GM19035 (cell line): ENCODE measurements around the gene RCHY1.
"Not testable (repeated sequence)": the region's sequence is repeated elsewhere in the genome, so short reads cannot be mapped to it uniquely, and the experiment has no call there.

ENCODE experiments used
- ATAC-seq: cut with Tn5 transposase; IDR thresholded peaks from one replicate; pipeline ENCODE4 v1.9.1; 2021; ENCODE audit not compliant: unreplicated experiment

The RCHY1 gene

GRCh38 chr4:75516144-75516543 is 1.9 kb upstream of the RCHY1 start:
- ATAC-seq, result no peak

- ATAC-seq, result peak; percentile 2
These were observed 878 bp upstream of the RCHY1 start for GRCh38 chr4:75514949-75515612.

- ATAC-seq, result peak; percentile 1
These were observed 575 bp downstream of the RCHY1 start for GRCh38 chr4:75513526-75514130.

GRCh38 chr4:75512386-75513211 is 1.6 kb downstream of the RCHY1 start:
- ATAC-seq, result no peak

GRCh38 chr4:75511841-75512240 is 2.4 kb downstream of the RCHY1 start:
- ATAC-seq, result no peak

GRCh38 chr4:75509592-75509991 is 4.6 kb downstream of the RCHY1 start:
- not testable (repeated sequence) for ATAC-seq

GRCh38 chr4:75505630-75506029 is 8.6 kb downstream of the RCHY1 start:
- ATAC-seq, result no peak

- no peak for ATAC-seq
These were observed 11.5 kb downstream of the RCHY1 start for GRCh38 chr4:75502671-75503070.

GRCh38 chr4:75499900-75500299 is 14.3 kb downstream of the RCHY1 start:
- no peak for ATAC-seq

GRCh38 chr4:75498041-75498440 is 16.2 kb downstream of the RCHY1 start:
- no peak for ATAC-seq

GRCh38 chr4:75497133-75497532 is 17.1 kb downstream of the RCHY1 start:
- no peak for ATAC-seq

GRCh38 chr4:75496406-75496805 is 17.8 kb downstream of the RCHY1 start:
- no peak for ATAC-seq

GRCh38 chr4:75495476-75495875 is 18.7 kb downstream of the RCHY1 start:
- no peak for ATAC-seq

- no peak for ATAC-seq
These were observed 19.6 kb downstream of the RCHY1 start for GRCh38 chr4:75494563-75494962.

- no peak for ATAC-seq
These were observed 24.0 kb downstream of the RCHY1 start for GRCh38 chr4:75490155-75490554.

- ATAC-seq, result no peak
These were observed 30.0 kb downstream of the RCHY1 start for GRCh38 chr4:75484190-75484589.

GRCh38 chr4:75477201-75477600 is 37.0 kb downstream of the RCHY1 start:
- no peak for ATAC-seq

GRCh38 chr4:75470738-75471137 is 43.5 kb downstream of the RCHY1 start:
- ATAC-seq, result no peak

- no peak for ATAC-seq
These were observed 44.3 kb downstream of the RCHY1 start for GRCh38 chr4:75469896-75470295.

GRCh38 chr4:75457365-75457764 is 56.8 kb downstream of the RCHY1 start:
- ATAC-seq, result no peak

GRCh38 chr4:75434105-75434504 is 80.1 kb downstream of the RCHY1 start:
- ATAC-seq, result no peak

GRCh38 chr4:75432683-75433082 is 81.5 kb downstream of the RCHY1 start:
- no peak for ATAC-seq
